ENCODE data around the gene VPS26A. TPM values are rescaled to one million over a fixed set of nuclear protein-coding genes. Genes with fewer than 3 reads are reported as not detected.

VPS26A gene
- total and polyA plus RNA-seq, 2 experiments from 2014 or later = 29.0 to 41.6 TPM

- TF ChIP-seq ZNF462 (CRISPR knock-in tag; IDR thresholded peaks at IDR 0.05) (no peak), EZH2 (IDR thresholded peaks at IDR 0.05; ENCODE audit: low read depth, unreplicated experiment) (no peak), STAT1 (IDR thresholded peaks at IDR 0.05; ENCODE audit: unreplicated experiment) (no peak), POLR2AphosphoS5 (IDR thresholded peaks at IDR 0.05; ENCODE audit: low read depth) (no peak), ETS1 (IDR thresholded peaks at IDR 0.05) (no peak)
Measured at GRCh38 chr10:69103784-69104183, 20.2 kb upstream of the VPS26A start (continued).

GRCh38 chr10:69104994-69105790 is 18.8 kb upstream of the VPS26A start:
- Mint-ChIP-seq H3K36me3 (ENCODE audit: low read depth) (no peaks in the 10 kb centered on the region), H3K27ac (no peak overlapping the region), H3K27me3 (ENCODE audit: insufficient read depth, low read depth, poor library complexity) (peaks cover 4% of the 10 kb centered on the region), H3K4me3 (no peak overlapping the region), H3K4me1 (peaks cover 8% of the 10 kb centered on the region), H3K9me3 (no peaks in the 10 kb centered on the region)
- Histone ChIP-seq H3K79me2 (replicated peaks; ENCODE audit: insufficient read depth) (no peaks in the 10 kb centered on the region), H4K20me1 (replicated peaks; ENCODE audit: insufficient read depth) (no peaks in the 10 kb centered on the region), H3K4me1 (ENCODE audit: insufficient read depth) (no peaks in the 10 kb centered on the region), H3K27me3 (ENCODE audit: insufficient read depth) (no peaks in the 10 kb centered on the region), H3K4me2 (no peak overlapping the region), H3K27ac (ENCODE audit: low read depth) (no peak overlapping the region), H3K36me3 (ENCODE audit: insufficient read depth) (no peaks in the 10 kb centered on the region), H3K4me3 (no peak overlapping the region), H3F3A (replicated peaks; ENCODE audit: low read depth) (no peaks in the 10 kb centered on the region), H2AFZ (no peak overlapping the region), H3K9me2 (ENCODE audit: insufficient read depth) (no peaks in the 10 kb centered on the region)
- ATAC-seq (no peak), DNase-seq (ENCODE audit: low spot score) (no peak)
- TF ChIP-seq ETS1 (IDR thresholded peaks at IDR 0.05) (no peak), ZNF331 (CRISPR knock-in tag; IDR thresholded peaks at IDR 0.05; ENCODE audit: low read depth) (no peak), EZH2 (IDR thresholded peaks at IDR 0.05; ENCODE audit: low read depth, unreplicated experiment) (no peak), CREB1 (CRISPR knock-in tag; IDR thresholded peaks at IDR 0.05; ENCODE audit: low read depth) (no peak), POLR2AphosphoS5 (IDR thresholded peaks at IDR 0.05; ENCODE audit: low read depth) (no peak), STAT1 (IDR thresholded peaks at IDR 0.05; ENCODE audit: unreplicated experiment) (no peak), JUNB (IDR thresholded peaks at IDR 0.05; ENCODE audit: unreplicated experiment) (no peak), REST (IDR thresholded peaks at IDR 0.05; ENCODE audit: unreplicated experiment) (no peak), ZNF114 (CRISPR knock-in tag; IDR thresholded peaks at IDR 0.05) (no peak), EZH2phosphoT487 (IDR thresholded peaks at IDR 0.05; ENCODE audit: unreplicated experiment) (no peak)

Data from GM23338 (cell line).